Central memory CD8-positive, alpha-beta T cell (primary cell): ENCODE data around the gene VWA8.
A peak's percentile ranks its signal among the peaks of the same experiment; 100 is the strongest.
"Not testable (repeated sequence)": the region's sequence is repeated elsewhere in the genome, so short reads cannot be mapped to it uniquely, and the experiment has no call there.

Source experiments
- ATAC-seq: fragments of 150-1000 bp; cut with Tn5 transposase; replicated peaks from 2 replicates; pipeline ENCODE4 v1.10.0; 2022; ENCODE audit warnings: mild to moderate bottlenecking, moderate FRiP score, moderate number of reproducible peaks; ENCODE audit not compliant: poor library complexity, severe bottlenecking; ENCODE audit errors: extremely low read depth
- DNase-seq, 2 donors: peaks; one replicate each; pipeline ENCODE4 v3.0.0; 2021; ENCODE audit warnings: low spot score in 2 of 2
- H3K27ac Mint-ChIP-seq: one replicate; pipeline ENCODE4 v1.8.0; 2022; ENCODE audit warnings: low read depth, mild to moderate bottlenecking, moderate library complexity, mixed read lengths
- H3K27me3 Mint-ChIP-seq: one replicate; pipeline ENCODE4 v1.8.0; 2022; ENCODE audit warnings: mixed read lengths
- H3K36me3 Mint-ChIP-seq: one replicate; pipeline ENCODE4 v1.8.0; 2022; ENCODE audit warnings: mild to moderate bottlenecking, moderate library complexity, mixed read lengths; ENCODE audit not compliant: insufficient read depth
- H3K4me1 Mint-ChIP-seq: one replicate; pipeline ENCODE4 v1.8.0; 2022; ENCODE audit warnings: mixed read lengths
- H3K4me3 Mint-ChIP-seq: one replicate; pipeline ENCODE4 v1.8.0; 2022; ENCODE audit warnings: mild to moderate bottlenecking, moderate library complexity, mixed read lengths
- H3K9me3 Mint-ChIP-seq: one replicate; pipeline ENCODE4 v1.8.0; 2022; ENCODE audit warnings: mixed read lengths

The VWA8 gene

GRCh38 chr13:41956272-41956671 lies 4.6 kb downstream of the VWA8 start:
- H3K4me1 Mint-ChIP-seq = peaks cover 45% of the 10 kb centered on the region
- ATAC-seq (no peak), DNase-seq (no peak)
- no peak overlapping the region for H3K27ac Mint-ChIP-seq
- peaks cover 3% of the 10 kb centered on the region for H3K36me3 Mint-ChIP-seq
- no peaks in the 10 kb centered on the region for H3K27me3 Mint-ChIP-seq
- H3K4me3 Mint-ChIP-seq = no peak overlapping the region
- H3K9me3 Mint-ChIP-seq = no peaks in the 10 kb centered on the region

- DNase-seq (no peak), ATAC-seq (no peak)
- Mint-ChIP-seq H3K27ac (no peak overlapping the region), H3K9me3 (no peaks in the 10 kb centered on the region), H3K4me3 (no peak overlapping the region), H3K36me3 (peaks cover 3% of the 10 kb centered on the region), H3K27me3 (no peaks in the 10 kb centered on the region), H3K4me1 (peaks cover 44% of the 10 kb centered on the region)
Measured at GRCh38 chr13:41955605-41956004, 5.3 kb downstream of the VWA8 start.

GRCh38 chr13:41954226-41954625 lies 6.7 kb downstream of the VWA8 start:
- H3K4me1 Mint-ChIP-seq = peaks cover 31% of the 10 kb centered on the region
- H3K27ac Mint-ChIP-seq = no peak overlapping the region
- H3K4me3 Mint-ChIP-seq = no peak overlapping the region
- no peaks in the 10 kb centered on the region for H3K27me3 Mint-ChIP-seq
- H3K9me3 Mint-ChIP-seq = no peaks in the 10 kb centered on the region
- DNase-seq (no peak), ATAC-seq (no peak)
- peaks cover under 1% of the 10 kb centered on the region for H3K36me3 Mint-ChIP-seq

DNA sequence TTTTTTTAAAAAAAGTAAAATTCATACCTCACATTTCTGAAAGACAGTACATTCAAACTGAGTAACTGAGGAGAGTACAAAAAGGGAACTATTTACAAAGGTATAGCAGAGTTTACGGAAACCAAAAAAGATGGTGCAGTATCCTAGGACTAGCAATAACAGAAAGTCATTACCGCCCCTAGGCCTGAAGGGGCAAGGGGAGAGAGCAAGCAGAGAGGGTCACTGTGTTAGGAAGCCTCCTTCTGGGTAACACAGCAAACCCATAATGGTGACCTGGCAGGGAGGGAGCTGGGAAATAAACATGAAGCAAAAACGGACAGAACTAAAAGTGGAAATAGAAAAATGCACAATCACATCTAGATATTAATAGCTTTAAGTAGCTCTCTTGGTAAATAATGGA lies 8.2 kb downstream of the VWA8 start:
- peaks cover 4% of the 10 kb centered on the region for H3K36me3 Mint-ChIP-seq

GRCh38 chr13:41949104-41949503 lies 11.8 kb downstream of the VWA8 start:
- H3K27me3 Mint-ChIP-seq, H3K9me3 Mint-ChIP-seq, DNase-seq, ATAC-seq, H3K27ac Mint-ChIP-seq, H3K36me3 Mint-ChIP-seq, H3K4me3 Mint-ChIP-seq: not testable (repeated sequence)
- peaks cover 22% of the 10 kb centered on the region for H3K4me1 Mint-ChIP-seq

More for the DNA sequence above, 8.2 kb downstream of the VWA8 start:
- Mint-ChIP-seq H3K4me1 (peaks cover 16% of the 10 kb centered on the region), H3K4me3 (no peak overlapping the region), H3K27me3 (no peaks in the 10 kb centered on the region), H3K27ac (peak overlapping the region; percentile 11), H3K9me3 (no peaks in the 10 kb centered on the region)
- no peak for ATAC-seq
- DNase-seq = no peak

DNA sequence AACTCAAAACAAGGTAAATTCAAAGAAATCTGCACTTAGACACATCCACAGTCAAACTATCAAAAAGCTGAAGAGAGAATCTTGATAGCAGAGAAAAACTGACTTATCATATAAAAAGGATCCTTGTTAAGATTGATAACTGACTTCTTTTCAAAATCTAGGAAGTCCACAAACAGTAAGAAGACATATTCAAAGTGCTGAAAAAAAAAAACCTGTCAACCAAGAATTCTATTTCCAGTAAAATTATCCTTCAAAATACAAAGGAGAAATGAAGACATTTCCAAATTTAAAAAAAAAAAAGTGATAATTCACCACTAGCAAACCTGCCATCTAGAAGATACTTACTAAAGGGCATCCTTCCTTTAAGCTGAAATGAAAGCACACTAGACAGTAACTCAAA lies 15.0 kb downstream of the VWA8 start:
- no peak for ATAC-seq
- H3K27me3 Mint-ChIP-seq = no peaks in the 10 kb centered on the region
- H3K27ac Mint-ChIP-seq = no peak overlapping the region
- DNase-seq = no peak
- H3K36me3 Mint-ChIP-seq = peaks cover 8% of the 10 kb centered on the region
- peaks cover 10% of the 10 kb centered on the region for H3K4me1 Mint-ChIP-seq
- H3K9me3 Mint-ChIP-seq = no peaks in the 10 kb centered on the region
- no peak overlapping the region for H3K4me3 Mint-ChIP-seq

GRCh38 chr13:41944635-41945397 lies 16.1 kb downstream of the VWA8 start:
- H3K36me3 Mint-ChIP-seq = peaks cover 8% of the 10 kb centered on the region
- DNase-seq (no peak), ATAC-seq (no peak)
- no peak overlapping the region for H3K4me3 Mint-ChIP-seq
- H3K9me3 Mint-ChIP-seq = no peaks in the 10 kb centered on the region
- peaks cover 10% of the 10 kb centered on the region for H3K4me1 Mint-ChIP-seq
- no peak overlapping the region for H3K27ac Mint-ChIP-seq
- H3K27me3 Mint-ChIP-seq = no peaks in the 10 kb centered on the region

DNA sequence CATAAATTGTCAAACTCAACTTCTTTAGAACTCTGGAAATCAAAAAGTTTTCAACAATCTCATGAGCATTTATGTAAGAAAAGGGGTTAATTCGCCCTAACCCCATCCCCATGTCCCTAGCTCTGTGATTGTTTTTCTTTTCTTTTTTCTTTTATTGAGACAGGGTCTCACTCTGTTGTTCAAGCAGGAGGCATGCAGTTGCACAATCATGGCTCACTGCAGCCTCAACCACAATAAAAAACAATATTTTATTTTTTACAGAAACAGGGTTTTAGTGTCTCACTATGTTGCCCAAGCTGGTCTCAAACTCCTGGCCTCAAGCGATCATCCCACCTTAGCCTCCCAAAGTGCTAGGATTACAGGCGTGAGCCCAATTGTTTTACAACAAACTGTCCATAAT lies 16.7 kb downstream of the VWA8 start:
- Mint-ChIP-seq H3K36me3 (peaks cover 9% of the 10 kb centered on the region), H3K9me3 (no peaks in the 10 kb centered on the region), H3K27me3 (no peaks in the 10 kb centered on the region), H3K27ac (no peak overlapping the region), H3K4me3 (no peak overlapping the region), H3K4me1 (peaks cover 10% of the 10 kb centered on the region)
- ATAC-seq = no peak
- no peak for DNase-seq

DNA sequence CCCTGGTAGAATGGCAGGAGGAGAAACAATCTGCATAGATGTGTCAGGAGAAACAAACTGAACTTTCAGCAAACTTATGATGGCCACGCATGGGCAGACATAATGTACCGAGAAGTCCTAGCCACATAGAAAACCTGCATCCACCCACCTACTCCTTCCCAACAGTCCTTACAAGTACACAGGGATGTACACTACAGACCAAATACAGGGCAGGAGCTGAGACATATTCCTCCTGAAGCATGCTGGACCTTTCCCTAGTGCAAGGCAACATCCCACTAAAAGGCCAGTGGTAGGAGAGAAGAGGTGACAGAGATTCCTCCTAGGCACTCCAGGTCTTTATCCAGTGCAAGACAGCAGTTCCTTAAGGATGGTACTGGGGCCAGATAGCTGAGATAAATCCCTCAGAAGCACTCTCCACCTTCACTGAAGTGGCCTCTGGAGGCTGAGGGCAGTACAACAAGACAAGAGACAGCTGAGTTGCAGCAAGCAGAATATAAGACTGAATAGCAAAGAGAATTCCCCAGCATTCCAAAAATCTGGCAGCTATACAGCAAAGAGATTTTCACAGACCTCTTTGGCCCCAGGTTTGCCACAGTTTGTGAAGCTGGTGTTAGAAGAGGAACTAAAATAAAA lies 18.3 kb downstream of the VWA8 start:
- H3K36me3 Mint-ChIP-seq = peaks cover 10% of the 10 kb centered on the region
- no peak overlapping the region for H3K27ac Mint-ChIP-seq
- ATAC-seq (no peak), DNase-seq (no peak)
- H3K4me3 Mint-ChIP-seq = no peak overlapping the region
- H3K9me3 Mint-ChIP-seq = no peaks in the 10 kb centered on the region
- H3K4me1 Mint-ChIP-seq = peaks cover 10% of the 10 kb centered on the region
- no peaks in the 10 kb centered on the region for H3K27me3 Mint-ChIP-seq

DNA sequence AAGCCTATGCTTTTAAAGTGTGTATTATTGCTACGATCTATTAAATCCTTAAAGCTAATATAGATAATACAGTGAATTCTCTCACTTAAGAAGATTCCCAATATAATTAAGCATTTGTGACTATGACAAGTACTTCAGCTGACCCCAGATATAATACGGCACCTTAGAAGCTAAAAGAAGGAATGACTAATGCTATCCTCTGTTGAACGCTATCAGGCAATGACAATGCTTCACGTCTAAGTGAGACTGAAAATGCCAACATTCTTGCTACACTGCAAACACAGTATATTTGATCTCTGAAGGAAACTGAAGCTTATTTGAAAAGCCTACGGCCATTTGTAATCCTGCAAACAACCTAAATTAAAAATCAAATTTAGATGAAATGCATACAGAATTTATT lies 19.7 kb downstream of the VWA8 start:
- peaks cover 10% of the 10 kb centered on the region for H3K36me3 Mint-ChIP-seq

GRCh38 chr13:41939398-41939797 lies 21.5 kb downstream of the VWA8 start:
- no peak for DNase-seq
- Mint-ChIP-seq H3K36me3 (peaks cover 10% of the 10 kb centered on the region), H3K9me3 (no peaks in the 10 kb centered on the region), H3K4me3 (no peak overlapping the region), H3K4me1 (peaks cover 9% of the 10 kb centered on the region), H3K27me3 (no peaks in the 10 kb centered on the region), H3K27ac (no peak overlapping the region)
- ATAC-seq = no peak

More for the DNA sequence above, 19.7 kb downstream of the VWA8 start:
- DNase-seq = no peak
- Mint-ChIP-seq H3K4me3 (no peak overlapping the region), H3K4me1 (peaks cover 14% of the 10 kb centered on the region), H3K9me3 (no peaks in the 10 kb centered on the region), H3K27ac (no peak overlapping the region), H3K27me3 (no peaks in the 10 kb centered on the region)
- no peak for ATAC-seq

DNA sequence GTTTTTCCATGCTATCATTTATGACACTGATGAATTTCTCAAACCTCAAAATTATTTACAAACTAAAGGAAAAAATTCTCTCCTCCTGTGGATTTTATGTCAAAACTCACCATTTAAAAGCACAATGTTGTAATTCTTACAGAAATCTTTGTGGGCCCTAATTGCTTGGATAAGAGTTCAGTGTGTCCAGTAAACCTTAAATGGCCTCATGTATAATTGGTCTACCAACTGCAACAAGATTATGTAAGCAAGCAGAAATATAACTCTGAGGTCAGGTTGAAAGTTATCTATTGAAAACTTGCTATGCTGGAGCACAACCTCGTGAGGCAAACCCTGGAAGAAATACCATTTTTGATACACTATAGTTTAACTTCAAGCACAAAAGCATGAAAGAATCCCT lies 22.0 kb downstream of the VWA8 start:
- H3K9me3 Mint-ChIP-seq = no peaks in the 10 kb centered on the region
- H3K4me1 Mint-ChIP-seq = peaks cover 9% of the 10 kb centered on the region
- H3K27ac Mint-ChIP-seq = no peak overlapping the region

GRCh38 chr13:41937388-41937787 lies 23.5 kb downstream of the VWA8 start:
- H3K4me1 Mint-ChIP-seq = peaks cover 18% of the 10 kb centered on the region
- H3K4me3 Mint-ChIP-seq = no peak overlapping the region
- peaks cover 8% of the 10 kb centered on the region for H3K36me3 Mint-ChIP-seq
- H3K27me3 Mint-ChIP-seq = no peaks in the 10 kb centered on the region
- H3K27ac Mint-ChIP-seq = no peak overlapping the region
- no peaks in the 10 kb centered on the region for H3K9me3 Mint-ChIP-seq
- no peak for ATAC-seq
- DNase-seq = no peak

More for the DNA sequence above, 22.0 kb downstream of the VWA8 start:
- ATAC-seq (no peak), DNase-seq (no peak)
- no peaks in the 10 kb centered on the region for H3K27me3 Mint-ChIP-seq
- H3K36me3 Mint-ChIP-seq = peaks cover 10% of the 10 kb centered on the region
- no peak overlapping the region for H3K4me3 Mint-ChIP-seq
